Calu3 (cell line): ENCODE results near the gene SIAH2. TPM values are rescaled to one million over a fixed set of nuclear protein-coding genes. Genes with fewer than 3 reads are reported as not detected.

Source experiments
- BruUV-seq: library from RNA; stranded (reverse); fragments of 400-500 nt; replicated peaks from 2 replicates; lab custom pipeline; 2021; lab: Mats Ljungman, UMichigan
- CTCF ChIA-PET: fragments of 300-600 bp; sonication (Branson Sonifier 250); formaldehyde crosslinking; loops from one replicate; lab custom pipeline; 2022; ENCODE audit warnings: antibody characterized with exemption; lab: Charles Lee
- DNase-seq: peaks from one replicate; pipeline ENCODE4 v3.0.0; 2022
- H3K27ac Mint-ChIP-seq: one replicate; pipeline ENCODE4 v1.8.0; 2022; ENCODE audit warnings: mixed read lengths; ENCODE audit not compliant: unreplicated experiment
- H3K27me3 Mint-ChIP-seq: one replicate; pipeline ENCODE4 v1.8.0; 2022; ENCODE audit warnings: mixed read lengths; ENCODE audit not compliant: unreplicated experiment
- H3K36me3 Mint-ChIP-seq: one replicate; pipeline ENCODE4 v1.8.0; 2022; ENCODE audit warnings: mild to moderate bottlenecking, moderate library complexity, mixed read lengths; ENCODE audit not compliant: insufficient read depth, unreplicated experiment
- H3K4me1 Mint-ChIP-seq: one replicate; pipeline ENCODE4 v1.8.0; 2022; ENCODE audit warnings: mild to moderate bottlenecking, low read depth, mixed read lengths; ENCODE audit not compliant: unreplicated experiment
- H3K4me3 Mint-ChIP-seq: one replicate; pipeline ENCODE4 v1.8.0; 2022; ENCODE audit warnings: mild to moderate bottlenecking, low read depth, moderate library complexity, mixed read lengths; ENCODE audit not compliant: unreplicated experiment
- H3K9me3 Mint-ChIP-seq: one replicate; pipeline ENCODE4 v1.8.0; 2022; ENCODE audit warnings: low read depth, mixed read lengths; ENCODE audit not compliant: unreplicated experiment
- CTCF ChIP-seq: fragments of 200-600 bp; IDR thresholded peaks from one replicate; pipeline ENCODE4 v1.8.0; 2022; ENCODE audit warnings: antibody characterized with exemption; ENCODE audit not compliant: unreplicated experiment
- intact Hi-C: fragments of 100-400 bp; cut with micrococcal nuclease; formaldehyde crosslinking; loops from one replicate; pipeline ENCODE4 v1.10.0; 2022; ENCODE audit not compliant: unreplicated experiment
- total RNA-seq: library from RNA; stranded (reverse); gene quantifications from 2 replicates; pipeline ENCODE4 v1.2.3, GENCODE V29; 2022

Gene SIAH2
- total RNA-seq, 1 experiment from 2014 or later = 33.6 TPM

- TF ChIP-seq CTCF = no peak
- H3K36me3 Mint-ChIP-seq = peaks cover 22% of the 10 kb centered on the region
- peak overlapping the region; percentile 10 for H3K27ac Mint-ChIP-seq
- H3K4me1 Mint-ChIP-seq = peaks cover 72% of the 10 kb centered on the region
- BruUV-seq = no TSS peak
- H3K27me3 Mint-ChIP-seq = no peaks in the 10 kb centered on the region
- no peaks in the 10 kb centered on the region for H3K9me3 Mint-ChIP-seq
- CTCF ChIA-PET = interaction anchor here (0.6 to 1.9 kb wide), 7 partner anchors 9 to 103 kb away, joined by 3 to 12 read pairs (median 4); partner anchors contain the start of genes ERICH6 and SIAH2
- DNase-seq = peak; percentile 63
- peak overlapping the region; percentile 6 for H3K4me3 Mint-ChIP-seq
- intact Hi-C loops = loop anchor here (1.0 kb wide), 1 partner anchor 8 kb away; no protein-coding TSS in a partner anchor
Measured at GRCh38 chr3:150751781-150752263, 11.1 kb downstream of the SIAH2 start.

- H3K4me3 Mint-ChIP-seq = no peak overlapping the region
- no peak overlapping the region for H3K27ac Mint-ChIP-seq
- no TSS peak for BruUV-seq
- no peaks in the 10 kb centered on the region for H3K27me3 Mint-ChIP-seq
- intact Hi-C loops = no loop called here
- peaks cover 93% of the 10 kb centered on the region for H3K4me1 Mint-ChIP-seq
- peaks cover 32% of the 10 kb centered on the region for H3K36me3 Mint-ChIP-seq
- no peak for DNase-seq
- CTCF ChIA-PET = interaction anchor here (0.8 kb wide), 2 partner anchors 13 to 26 kb away, joined by 3 read pairs; no protein-coding TSS in a partner anchor
- peaks cover 3% of the 10 kb centered on the region for H3K9me3 Mint-ChIP-seq
- TF ChIP-seq CTCF = no peak
Measured at GRCh38 chr3:150749255-150749654, 13.7 kb downstream of the SIAH2 start.

- no peak for DNase-seq
- Mint-ChIP-seq H3K4me3 (no peak overlapping the region), H3K36me3 (peaks cover 27% of the 10 kb centered on the region), H3K27ac (no peak overlapping the region), H3K27me3 (no peaks in the 10 kb centered on the region), H3K4me1 (peaks cover 93% of the 10 kb centered on the region), H3K9me3 (peaks cover 3% of the 10 kb centered on the region)
- intact Hi-C loops = no loop called here
- CTCF ChIA-PET = no interaction called here
- no peak for TF ChIP-seq CTCF
- no TSS peak for BruUV-seq
Measured at GRCh38 chr3:150748684-150749047, 14.3 kb downstream of the SIAH2 start.

GRCh38 chr3:150747886-150748683, 14.9 kb downstream of the SIAH2 start:
- CTCF ChIA-PET = interaction anchor here (0.5 to 0.7 kb wide), 3 partner anchors 62 to 442 kb away, joined by 3 to 6 read pairs (median 3); no protein-coding TSS in a partner anchor
- no peaks in the 10 kb centered on the region for H3K27me3 Mint-ChIP-seq
- H3K4me1 Mint-ChIP-seq = peaks cover 94% of the 10 kb centered on the region
- no peak overlapping the region for H3K4me3 Mint-ChIP-seq
- H3K36me3 Mint-ChIP-seq = peaks cover 27% of the 10 kb centered on the region
- TF ChIP-seq CTCF = no peak
- no peak for DNase-seq
- BruUV-seq = no TSS peak
- peaks cover 3% of the 10 kb centered on the region for H3K9me3 Mint-ChIP-seq
- intact Hi-C loops = no loop called here
- H3K27ac Mint-ChIP-seq = no peak overlapping the region
